ENCODE data around the gene SUPT20H. TPM values are rescaled to one million over a fixed set of nuclear protein-coding genes. Genes with fewer than 3 reads are reported as not detected.

SUPT20H gene
- total and polyA plus RNA-seq, 2 donors (not counting 3 experiments of a cell fraction or from before 2014, with no cell fraction given) = 47.2 to 70.7 TPM

- H3K9ac ChIP-seq (replicated peaks; ENCODE audit: extremely low read depth, insufficient read depth, low read length) = no peak overlapping the region
- no peaks in the 10 kb centered on the region for H3K27me3 ChIP-seq (ENCODE audit: control insufficient read depth in 2 of 2, insufficient read depth in 2 of 2, low read length in 2 of 2)
- DNase-seq (ENCODE audit: low read depth, low spot score) (no peak), FAIRE-seq (no peak)
- ChIA-PET POLR2A (no interaction called here), CTCF (interaction anchor here (1.2 to 10.2 kb wide), 4 partner anchors 12 to 696 kb away, joined by 4 to 359 read pairs (median 41); no protein-coding TSS in a partner anchor)
- no peak overlapping the region for H3K4me3 ChIP-seq (replicated peaks in 1 of 3; ENCODE audit: insufficient read depth in 1 of 3, low read depth in 1 of 3, low read length in 3 of 3)
- peaks cover 2 to 7% of the 10 kb centered on the region in 2 experiments for H3K36me3 ChIP-seq (ENCODE audit: control insufficient read depth in 2 of 2, extremely low read depth in 1 of 2, insufficient read depth in 2 of 2, low read length in 2 of 2)
- dilution Hi-C loops (cut with MboI; ENCODE audit: extremely low pct_ligation_motif_present, low sequenced_read_pairs) = loop anchor here (25.0 kb wide), 1 partner anchor 117 kb away; no protein-coding TSS in a partner anchor
- H3K4me2 ChIP-seq (ENCODE audit: insufficient read depth, low read length) = no peak overlapping the region
- BruUV-seq (replicated peaks) = no TSS peak
- H3K27ac ChIP-seq (ENCODE audit: insufficient read depth, low read depth, low read length) = no peak overlapping the region
- no peaks in the 10 kb centered on the region for H4K20me1 ChIP-seq (replicated peaks; ENCODE audit: control insufficient read depth, extremely low read depth, insufficient read depth, low read length)
- H2AFZ ChIP-seq (ENCODE audit: low read depth, low read length) = no peak overlapping the region
- no peaks in the 10 kb centered on the region for H3K79me2 ChIP-seq (ENCODE audit: control insufficient read depth, insufficient read depth, low read length)
- TF ChIP-seq FOS (IDR thresholded peaks at IDR 0.05; ENCODE audit: borderline replicate concordance, insufficient read depth, low read length) (no peak), MAX (IDR thresholded peaks at IDR 0.05; ENCODE audit: insufficient read depth, insufficient read length) (no peak), JUN (IDR thresholded peaks at IDR 0.05; ENCODE audit: borderline replicate concordance, insufficient read depth, insufficient read length, low read depth) (no peak), POLR2AphosphoS5 (IDR thresholded peaks at IDR 0.05; ENCODE audit: insufficient read depth, low read depth, low read length) (no peak), MYC (IDR thresholded peaks at IDR 0.05; ENCODE audit: low read depth, low read length) (no peak), POLR2A (IDR thresholded peaks at IDR 0.05; ENCODE audit: low read depth, low read length) (no peak), GATA2 (IDR thresholded peaks at IDR 0.05; ENCODE audit: insufficient read depth, insufficient read length, low read depth, low read length) (no peak), EZH2 (IDR thresholded peaks at IDR 0.05; ENCODE audit: borderline replicate concordance, low read depth, low read length, severe bottlenecking) (no peak)
- TF ChIP-seq, protein P1, sequence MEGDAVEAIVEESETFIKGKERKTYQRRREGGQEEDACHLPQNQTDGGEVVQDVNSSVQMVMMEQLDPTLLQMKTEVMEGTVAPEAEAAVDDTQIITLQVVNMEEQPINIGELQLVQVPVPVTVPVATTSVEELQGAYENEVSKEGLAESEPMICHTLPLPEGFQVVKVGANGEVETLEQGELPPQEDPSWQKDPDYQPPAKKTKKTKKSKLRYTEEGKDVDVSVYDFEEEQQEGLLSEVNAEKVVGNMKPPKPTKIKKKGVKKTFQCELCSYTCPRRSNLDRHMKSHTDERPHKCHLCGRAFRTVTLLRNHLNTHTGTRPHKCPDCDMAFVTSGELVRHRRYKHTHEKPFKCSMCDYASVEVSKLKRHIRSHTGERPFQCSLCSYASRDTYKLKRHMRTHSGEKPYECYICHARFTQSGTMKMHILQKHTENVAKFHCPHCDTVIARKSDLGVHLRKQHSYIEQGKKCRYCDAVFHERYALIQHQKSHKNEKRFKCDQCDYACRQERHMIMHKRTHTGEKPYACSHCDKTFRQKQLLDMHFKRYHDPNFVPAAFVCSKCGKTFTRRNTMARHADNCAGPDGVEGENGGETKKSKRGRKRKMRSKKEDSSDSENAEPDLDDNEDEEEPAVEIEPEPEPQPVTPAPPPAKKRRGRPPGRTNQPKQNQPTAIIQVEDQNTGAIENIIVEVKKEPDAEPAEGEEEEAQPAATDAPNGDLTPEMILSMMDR (IDR thresholded peaks at IDR 0.05; ENCODE audit: extremely low read depth in 1 of 2, insufficient read depth in 1 of 2, low read depth in 1 of 2, low read length in 2 of 2) = no peak
- no peaks in the 10 kb centered on the region for H3K9me1 ChIP-seq (replicated peaks; ENCODE audit: control insufficient read depth, extremely low read depth, insufficient read depth, low read length)
- H3K4me1 ChIP-seq (ENCODE audit: control insufficient read depth, extremely low read depth, insufficient read depth, low read length) = no peaks in the 10 kb centered on the region
- intact Hi-C loops (cut with micrococcal nuclease) = loop anchor here (2.0 to 10.0 kb wide), 5 partner anchors 129 to 695 kb away; no protein-coding TSS in a partner anchor
- H3K9me3 ChIP-seq (replicated peaks; ENCODE audit: control insufficient read depth, insufficient read depth, low read length) = no peaks in the 10 kb centered on the region
Measured at GRCh38 chr13:36979361-36980050, 80.0 kb downstream of the SUPT20H start.
